ENCODE data around the gene ANKRD61. TPM values are rescaled to one million over a fixed set of nuclear protein-coding genes. Genes with fewer than 3 reads are reported as not detected.
"Not testable (repeated sequence)": the region's sequence is repeated elsewhere in the genome, so short reads cannot be mapped to it uniquely, and the experiment has no call there.

Gene ANKRD61
- total and polyA plus RNA-seq, 8 donors: 1.3 to 4.1 TPM; not detected in 6

- no peaks in the 10 kb centered on the region for H3K27me3 ChIP-seq
- H3K4me3 ChIP-seq: no peak overlapping the region
- H3K9me3 ChIP-seq: no peaks in the 10 kb centered on the region
- H3K36me3 ChIP-seq: no peaks in the 10 kb centered on the region
- H3K4me1 ChIP-seq: peaks cover 0 to 12% (median 0%) of the 10 kb centered on the region in 4 donors
- no peak overlapping the region for H3K27ac ChIP-seq
- 79 to 96% (median 83%) methylated on average over 2 to 3 of the region's 3 CpGs for WGBS, 5 donors
- intact Hi-C loops (cut with DNase I; ENCODE audit: low total_unique reads): no loop called here
- TF ChIP-seq EP300 (IDR thresholded peaks at IDR 0.05) (no peak), POLR2A (IDR thresholded peaks at IDR 0.05) (no peak), CTCF (IDR thresholded peaks at IDR 0.05) (no peak), POLR2AphosphoS5 (IDR thresholded peaks at IDR 0.05) (no peak)
- no peak for DNase-seq
These were observed 47.4 kb downstream of the ANKRD61 start for GRCh38 chr7:6078548-6078947.

- intact Hi-C loops (cut with DNase I; ENCODE audit: low total_unique reads); H3K4me3 ChIP-seq; H3K9me3 ChIP-seq; DNase-seq; H3K27me3 ChIP-seq; H3K27ac ChIP-seq; H3K36me3 ChIP-seq: not testable (repeated sequence)
- H3K4me1 ChIP-seq: peaks cover 0 to 12% (median 0%) of the 10 kb centered on the region in 4 donors
- 92 to 98% (median 95%) methylated on average over 6 of the region's 6 CpGs for WGBS, 5 donors
These were observed 51.9 kb downstream of the ANKRD61 start for GRCh38 chr7:6083047-6083446.

Small RNA genes within 50 kb of the gene (small RNA-seq; reads per million reads assigned to genes)
- gene RF00019: 0 reads per million in 4 donors
- 0 reads per million in 4 donors for gene RNU6-218P
- gene SNORA80D: 0 to 1.4 (median 0.83) reads per million in 4 donors

Other genes starting within 250 kb of the ANKRD61 start
- 10 to 100 TPM; 29.3 to 85.2 (median 36.6) TPM for gene RNF216, start 249.7 kb upstream of the ANKRD61 start, total RNA-seq
- gene RNF216, start 249.7 kb upstream of the ANKRD61 start, polyA plus RNA-seq: 1 to 10 TPM; 6.1 to 7.8 (median 6.3) TPM
- gene OCM, start 150.6 kb upstream of the ANKRD61 start, total RNA-seq: not detected
- under 1 TPM in 1 of 3 donors, not detected in 2; 0.58 TPM for gene OCM, start 150.6 kb upstream of the ANKRD61 start, polyA plus RNA-seq
- gene CCZ1, start 132.6 kb upstream of the ANKRD61 start, total RNA-seq: 10 to 100 TPM in 4 of 5 donors, 1 to 10 TPM in 1; 8.4 to 60.8 (median 24.5) TPM
- gene CCZ1, start 132.6 kb upstream of the ANKRD61 start, polyA plus RNA-seq: 10 to 100 TPM; 43.1 to 62.3 (median 61.9) TPM
- gene RSPH10B, start 60.7 kb upstream of the ANKRD61 start, total RNA-seq: not detected
- gene RSPH10B, start 60.7 kb upstream of the ANKRD61 start, polyA plus RNA-seq: under 1 TPM in 1 of 3 donors, not detected in 2; 0.08 TPM
- gene PMS2, start 22.3 kb upstream of the ANKRD61 start, total RNA-seq: 10 to 100 TPM in 3 of 5 donors, 1 to 10 TPM in 2; 2.9 to 16.0 (median 11.0) TPM
- 1 to 10 TPM; 3.7 to 4.4 (median 4.0) TPM for gene PMS2, start 22.3 kb upstream of the ANKRD61 start, polyA plus RNA-seq
- 100 to 1,000 TPM in 1 of 5 donors, 10 to 100 TPM in 3, not detected in 1; 18.9 to 111 (median 23.2) TPM for gene AIMP2, start 22.1 kb upstream of the ANKRD61 start, total RNA-seq
- gene AIMP2, start 22.1 kb upstream of the ANKRD61 start, polyA plus RNA-seq: 10 to 100 TPM; 19.2 to 36.1 (median 19.3) TPM
- 1,000 to 10,000 TPM in 1 of 5 donors, 100 to 1,000 TPM in 2, 10 to 100 TPM in 2; 77.2 to 1,118 (median 202) TPM for gene EIF2AK1, start 27.8 kb downstream of the ANKRD61 start, total RNA-seq
- 10 to 100 TPM; 34.4 to 65.4 (median 37.3) TPM for gene EIF2AK1, start 27.8 kb downstream of the ANKRD61 start, polyA plus RNA-seq
- gene USP42, start 73.6 kb downstream of the ANKRD61 start, total RNA-seq: 10 to 100 TPM in 3 of 5 donors, 1 to 10 TPM in 1, under 1 TPM in 1; 0.58 to 42.9 (median 10.9) TPM
- 1 to 10 TPM; 2.1 to 4.3 (median 2.5) TPM for gene USP42, start 73.6 kb downstream of the ANKRD61 start, polyA plus RNA-seq
- 10 to 100 TPM; 13.3 to 33.8 (median 19.0) TPM for gene CYTH3, start 241.2 kb downstream of the ANKRD61 start, total RNA-seq
- 10 to 100 TPM in 2 of 3 donors, 1 to 10 TPM in 1; 5.1 to 17.0 (median 11.1) TPM for gene CYTH3, start 241.2 kb downstream of the ANKRD61 start, polyA plus RNA-seq